EL (cell line): Measurements from ENCODE around the gene BCAS3.

Experiments used
- DNase-seq: peaks from one replicate; pipeline ENCODE4 v3.0.0-alpha.2; 2016

BCAS3 gene

GRCh38 chr17:60676758-60677307 lies 818 bp upstream of the BCAS3 start:
- DNase-seq, result no peak

- no peak for DNase-seq
These were observed 430 bp downstream of the BCAS3 start for GRCh38 chr17:60678118-60678444.

- no peak for DNase-seq
These were observed 1.6 kb downstream of the BCAS3 start for GRCh38 chr17:60679287-60679686.

- DNase-seq, result no peak
These were observed 3.1 kb downstream of the BCAS3 start for GRCh38 chr17:60680754-60681153.

GRCh38 chr17:60685437-60685836 lies 7.8 kb downstream of the BCAS3 start:
- DNase-seq, result no peak

GRCh38 chr17:60695960-60696359 lies 18.3 kb downstream of the BCAS3 start:
- DNase-seq, result peak; percentile 19

GRCh38 chr17:60699090-60699489 lies 21.4 kb downstream of the BCAS3 start:
- DNase-seq, result no peak

- DNase-seq, result no peak
These were observed 26.5 kb downstream of the BCAS3 start for GRCh38 chr17:60704170-60704569.

- no peak for DNase-seq
These were observed 35.0 kb downstream of the BCAS3 start for GRCh38 chr17:60712675-60713074.

- no peak for DNase-seq
These were observed 36.0 kb downstream of the BCAS3 start for GRCh38 chr17:60713608-60714007.

- no peak for DNase-seq
These were observed 39.1 kb downstream of the BCAS3 start for GRCh38 chr17:60716766-60717165.

- DNase-seq, result no peak
These were observed 40.2 kb downstream of the BCAS3 start for GRCh38 chr17:60717814-60718213.

- DNase-seq, result peak; percentile 65
These were observed 43.3 kb downstream of the BCAS3 start for GRCh38 chr17:60720763-60721531.

GRCh38 chr17:60724647-60725046 lies 47.0 kb downstream of the BCAS3 start:
- no peak for DNase-seq

- no peak for DNase-seq
These were observed 52.2 kb downstream of the BCAS3 start for GRCh38 chr17:60729854-60730253.

GRCh38 chr17:60730273-60730672 lies 52.6 kb downstream of the BCAS3 start:
- no peak for DNase-seq

GRCh38 chr17:60738287-60738686 lies 60.6 kb downstream of the BCAS3 start:
- no peak for DNase-seq

- DNase-seq, result no peak
These were observed 62.9 kb downstream of the BCAS3 start for GRCh38 chr17:60740584-60740983.

- DNase-seq, result no peak
These were observed 63.4 kb downstream of the BCAS3 start for GRCh38 chr17:60741031-60741430.

- no peak for DNase-seq
These were observed 65.6 kb downstream of the BCAS3 start for GRCh38 chr17:60743282-60743681.

GRCh38 chr17:60743799-60744198 lies 66.1 kb downstream of the BCAS3 start:
- peak; percentile 50 for DNase-seq

- peak; percentile 3 for DNase-seq
These were observed 66.8 kb downstream of the BCAS3 start for GRCh38 chr17:60744355-60744966.

- no peak for DNase-seq
These were observed 67.9 kb downstream of the BCAS3 start for GRCh38 chr17:60745544-60745943.

- DNase-seq, result no peak
These were observed 69.6 kb downstream of the BCAS3 start for GRCh38 chr17:60747069-60747808.
